IMR-90 (cell line): Measurements from ENCODE around the gene CERS6. TPM values are rescaled to one million over a fixed set of nuclear protein-coding genes. Genes with fewer than 3 reads are reported as not detected.

ENCODE experiments used
- ATAC-seq: fragments of 200-7000 bp; cut with Tn5 transposase; 2 replicates; pipeline ENCODE4 v1.9.1; 2020; ENCODE audit warnings: low read depth, mild to moderate bottlenecking, moderate library complexity
- BruUV-seq: library from RNA; stranded (reverse); fragments of 400-500 nt; replicated peaks from 2 replicates; lab custom pipeline; 2021; lab: Mats Ljungman, UMichigan
- CTCF ChIA-PET: fragments of 300-600 bp; formaldehyde crosslinking; extraction: SDS; loops from one replicate; lab custom pipeline; 2021; ENCODE audit warnings: antibody characterized with exemption; lab: Yijun Ruan, JAX
- POLR2A ChIA-PET: fragments of 300-600 bp; sonication (Branson Sonifier 250); formaldehyde crosslinking; loops from one replicate; lab custom pipeline; 2022; ENCODE audit warnings: antibody characterized with exemption; ENCODE audit not compliant: unreplicated experiment; lab: Charles Lee
- DNase-seq: peaks from one replicate; pipeline ENCODE4 v3.0.0; 2013
- H2AFZ ChIP-seq: replicated peaks from 2 replicates; pipeline ENCODE3; 2013; ENCODE audit warnings: low read length, mild to moderate bottlenecking; ENCODE audit not compliant: poor library complexity
- H2AK5ac ChIP-seq: 2 replicates; pipeline ENCODE4 v1.6.1; 2013; ENCODE audit warnings: low read depth, low read length, inconsistent platforms
- H2AK9ac ChIP-seq: replicated peaks from 2 replicates; pipeline ENCODE3; 2013; ENCODE audit warnings: mild to moderate bottlenecking, low read depth, low read length, moderate library complexity; ENCODE audit not compliant: poor library complexity
- H2BK120ac ChIP-seq: 2 replicates; pipeline ENCODE4 v1.6.1; 2013; ENCODE audit warnings: low read depth, low read length, inconsistent platforms
- H2BK15ac ChIP-seq: 3 replicates; pipeline ENCODE4 v1.6.1; 2013; ENCODE audit warnings: low read depth, low read length, inconsistent platforms
- H2BK20ac ChIP-seq: 2 replicates; pipeline ENCODE4 v1.6.1; 2013; ENCODE audit warnings: low read depth, mild to moderate bottlenecking, inconsistent platforms, low read length, moderate library complexity
- H2BK5ac ChIP-seq: 2 replicates; pipeline ENCODE4 v1.6.1; 2013; ENCODE audit warnings: mild to moderate bottlenecking, low read depth, low read length, inconsistent platforms; ENCODE audit not compliant: poor library complexity, severe bottlenecking
- H3K14ac ChIP-seq: replicated peaks from 2 replicates; pipeline ENCODE4 v1.6.1; 2013; ENCODE audit warnings: low read depth, low read length, inconsistent platforms
- H3K18ac ChIP-seq: 2 replicates; pipeline ENCODE4 v1.6.1; 2013; ENCODE audit warnings: low read depth, low read length, control low read depth
- H3K23ac ChIP-seq: 2 replicates; pipeline ENCODE4 v1.6.1; 2013; ENCODE audit warnings: low read depth, low read length, inconsistent platforms
- H3K27ac ChIP-seq: 2 replicates; pipeline ENCODE4 v1.5.1; 2013; ENCODE audit warnings: mild to moderate bottlenecking, control low read depth, low read length; ENCODE audit not compliant: insufficient read depth
- H3K27me3 ChIP-seq: 2 replicates; pipeline ENCODE4 v1.6.1; 2013; ENCODE audit warnings: low read length; ENCODE audit not compliant: control insufficient read depth, insufficient read depth
- H3K36me3 ChIP-seq: 2 replicates; pipeline ENCODE4 v1.6.1; 2013; ENCODE audit warnings: low read length, mixed read lengths; ENCODE audit not compliant: control insufficient read depth, insufficient read depth
- H3K4ac ChIP-seq: 2 replicates; pipeline ENCODE4 v1.6.1; 2013; ENCODE audit warnings: low read depth, low read length, inconsistent platforms
- H3K4me1 ChIP-seq: 2 replicates; pipeline ENCODE4 v1.6.1; 2013; ENCODE audit warnings: low read length, mixed read lengths; ENCODE audit not compliant: control insufficient read depth, insufficient read depth
- H3K4me2 ChIP-seq: 2 replicates; pipeline ENCODE4 v1.6.1; 2013; ENCODE audit warnings: low read depth, mild to moderate bottlenecking, control low read depth, low read length, moderate library complexity
- H3K4me3 ChIP-seq: 2 replicates; pipeline ENCODE4 v1.5.1; 2013; ENCODE audit warnings: low read depth, mild to moderate bottlenecking, control low read depth, low read length, moderate library complexity; ENCODE audit not compliant: insufficient read depth
- H3K56ac ChIP-seq: 2 replicates; pipeline ENCODE4 v1.6.1; 2013; ENCODE audit warnings: low read length, inconsistent platforms; ENCODE audit not compliant: insufficient read depth; ENCODE audit errors: extremely low read depth
- H3K79me1 ChIP-seq, 2 experiments: 2 replicates each; pipeline ENCODE4 v1.6.1; 2013; ENCODE audit warnings: low read length in 2 of 2, inconsistent platforms in 1 of 2, low read depth in 1 of 2
- H3K9ac ChIP-seq: 2 replicates; pipeline ENCODE4 v1.6.1; 2013; ENCODE audit warnings: low read depth, low read length, control low read depth
- H3K9me1 ChIP-seq: 2 replicates; pipeline ENCODE4 v1.6.1; 2013; ENCODE audit warnings: low read length, inconsistent platforms; ENCODE audit not compliant: insufficient read depth
- H3K9me3 ChIP-seq: 2 replicates; pipeline ENCODE4 v1.6.1; 2013; ENCODE audit warnings: low read length; ENCODE audit not compliant: control insufficient read depth, insufficient read depth
- H4K20me1 ChIP-seq: 2 replicates; pipeline ENCODE4 v1.6.1; 2013; ENCODE audit warnings: low read length, inconsistent platforms; ENCODE audit not compliant: insufficient read depth
- H4K5ac ChIP-seq: 2 replicates; pipeline ENCODE4 v1.6.1; 2013; ENCODE audit warnings: mild to moderate bottlenecking, low read depth, low read length, control low read depth
- H4K8ac ChIP-seq, 2 experiments: 2 replicates each; pipeline ENCODE4 v1.6.1; 2013; ENCODE audit warnings: low read depth in 2 of 2, low read length in 2 of 2, control low read depth in 1 of 2, inconsistent platforms in 1 of 2
- H4K91ac ChIP-seq: 2 replicates; pipeline ENCODE4 v1.6.1; 2013; ENCODE audit warnings: low read depth, low read length, inconsistent platforms; ENCODE audit not compliant: insufficient read depth
- BHLHE40 ChIP-seq: fragments of 150-350 bp; IDR thresholded peaks from 2 replicates; pipeline ENCODE4 v1.6.1; 2016; ENCODE audit warnings: mild to moderate bottlenecking, low read depth, low read length
- CEBPB ChIP-seq: IDR thresholded peaks from 2 replicates; pipeline ENCODE4 v1.6.1; 2012; ENCODE audit warnings: low read depth, low read length, improper control_type of control experiment
- CHD1 ChIP-seq: IDR thresholded peaks from 2 replicates; pipeline ENCODE4 v1.6.1; 2012; ENCODE audit warnings: low read depth, low read length, improper control_type of control experiment
- CTCF ChIP-seq: conservative IDR thresholded peaks from 2 replicates; pipeline ENCODE4 v1.5.1; 2012; ENCODE audit warnings: mild to moderate bottlenecking, low read depth, low read length, improper control_type of control experiment
- ELK1 ChIP-seq: fragments of 150-350 bp; IDR thresholded peaks from 2 replicates; pipeline ENCODE4 v1.6.1; 2016; ENCODE audit warnings: low read depth, mild to moderate bottlenecking, low read length, moderate library complexity, borderline replicate concordance
- FOS ChIP-seq: fragments of 150-350 bp; IDR thresholded peaks from 2 replicates; pipeline ENCODE4 v1.6.1; 2016; ENCODE audit warnings: low read depth, low read length
- MAFK ChIP-seq: IDR thresholded peaks from 2 replicates; pipeline ENCODE4 v1.6.1; 2012; ENCODE audit warnings: low read depth, low read length, improper control_type of control experiment
- MXI1 ChIP-seq: IDR thresholded peaks from 2 replicates; pipeline ENCODE4 v1.6.1; 2012; ENCODE audit warnings: low read depth, mild to moderate bottlenecking, low read length, moderate library complexity, borderline replicate concordance
- NFE2L2 ChIP-seq: fragments of 150-350 bp; IDR thresholded peaks from 2 replicates; pipeline ENCODE4 v1.6.1; 2016; ENCODE audit warnings: low read depth, mild to moderate bottlenecking, low read length
- POLR2A ChIP-seq: IDR thresholded peaks from 2 replicates; pipeline ENCODE4 v1.6.1; 2012; ENCODE audit warnings: mild to moderate bottlenecking, low read depth, low read length
- RCOR1 ChIP-seq: IDR thresholded peaks from 2 replicates; pipeline ENCODE4 v1.6.1; 2012; ENCODE audit warnings: mild to moderate bottlenecking, low read length, improper control_type of control experiment; ENCODE audit not compliant: insufficient replicate concordance
- RFX5 ChIP-seq: IDR thresholded peaks from 2 replicates; pipeline ENCODE4 v1.8.0; 2012; ENCODE audit warnings: low read depth, mild to moderate bottlenecking, low read length, moderate library complexity
- USF2 ChIP-seq: fragments of 150-350 bp; IDR thresholded peaks from 2 replicates; pipeline ENCODE4 v1.6.1; 2017; ENCODE audit warnings: mild to moderate bottlenecking, antibody characterized with exemption, low read length, low read depth
- WGBS, 2 experiments: methylation state at CpG; one replicate each; pipeline versions ENCODE4 v1.1.5 to v1.1.7; 2013; ENCODE audit warnings: missing lambda C conversion rate in 2 of 2; ENCODE audit not compliant: insufficient read length in 1 of 2; ENCODE audit errors: extremely low coverage in 2 of 2; 5-methylcytosine and 5-hydroxymethylcytosine counted together
- dilution Hi-C: fragments of 300-500 bp; cut with HindIII; formaldehyde crosslinking; loops from one replicate; pipeline ENCODE4 v1.14.3; 2018; ENCODE audit warnings: low sequenced_read_pairs; ENCODE audit not compliant: unreplicated experiment
- in situ Hi-C: fragments of 300-500 bp; cut with MboI; formaldehyde crosslinking; loops from 3 replicates; pipeline ENCODE4 v1.14.3; 2019; ENCODE audit warnings: low sequenced_read_pairs, inconsistent platforms, mixed read lengths
- intact Hi-C: fragments of 100-400 bp; cut with micrococcal nuclease; formaldehyde crosslinking; loops from 2 replicates; pipeline ENCODE4 v1.10.0; 2022
- polyA plus RNA-seq, 3 experiments: library from polyadenylated mRNA; depleted of rRNA; stranded (reverse); fragments of >200 nt; gene quantifications; 2 replicates each; pipeline ENCODE4 v1.2.3, GENCODE V29; 2012; ENCODE audit warnings: low replicate concordance in 1 of 3
- total RNA-seq: library from RNA; depleted of rRNA; stranded (reverse); fragments of >200 nt; gene quantifications from 2 replicates; pipeline ENCODE4 v1.2.3, GENCODE V29; 2012

Gene CERS6
- total and polyA plus RNA-seq, 2 of the 4 experiments (the other 2 are of a cell fraction): 2.1 to 5.7 TPM

DNA sequence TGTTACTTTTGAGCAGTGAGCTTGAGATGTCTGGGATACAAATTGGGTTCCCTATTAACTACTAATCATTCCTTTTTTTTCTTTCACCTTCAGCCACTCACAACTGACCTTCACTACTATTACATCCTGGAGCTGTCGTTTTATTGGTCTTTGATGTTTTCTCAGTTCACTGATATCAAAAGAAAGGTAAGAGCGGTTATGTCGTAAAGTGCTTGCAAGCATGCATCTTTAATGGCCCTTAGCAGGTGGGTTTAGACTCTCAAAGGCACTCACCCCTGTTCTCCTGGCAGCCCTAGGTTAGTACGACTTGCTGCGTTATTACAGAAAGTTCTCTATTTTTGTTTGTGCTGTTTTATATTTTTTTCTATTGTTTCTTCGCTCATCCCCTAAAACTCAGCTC, 238.8 kb downstream of the CERS6 start:
- Histone ChIP-seq H3K27me3 (no peaks in the 10 kb centered on the region), H2BK15ac (no peak overlapping the region), H3K9ac (no peak overlapping the region), H3K4me3 (no peak overlapping the region), H4K5ac (no peak overlapping the region), H3K79me1 (no peaks in the 10 kb centered on the region), H3K9me3 (no peaks in the 10 kb centered on the region), H3K4me1 (no peaks in the 10 kb centered on the region; the same call in 1 of the 2 replicates), H3K56ac (no peak overlapping the region), H4K91ac (no peak overlapping the region), H2BK120ac (no peak overlapping the region), H2BK5ac (no peak overlapping the region), H2AFZ (no peak overlapping the region), H3K23ac (no peak overlapping the region), H3K18ac (no peak overlapping the region), H2AK5ac (no peak overlapping the region), H3K4me2 (no peak overlapping the region), H4K8ac (no peak overlapping the region), H2BK20ac (no peak overlapping the region), H3K9me1 (no peaks in the 10 kb centered on the region), H2AK9ac (no peak overlapping the region), H3K27ac (no peak overlapping the region), H3K14ac (no peak overlapping the region), H4K20me1 (no peaks in the 10 kb centered on the region), H3K36me3 (no peaks in the 10 kb centered on the region), H3K4ac (no peak overlapping the region)
- BruUV-seq: no TSS peak
- intact Hi-C loops: no loop called here
- ATAC-seq: no peak
- dilution Hi-C loops: no loop called here
- POLR2A ChIA-PET: no interaction called here
- no peak for DNase-seq
- WGBS, 2 experiments: no CpG with 5 or more reads among the region's 6 CpGs
- TF ChIP-seq CTCF (no peak), POLR2A (no peak), RCOR1 (no peak), MAFK (no peak), FOS (no peak), USF2 (no peak), BHLHE40 (no peak), RFX5 (no peak), CEBPB (no peak), NFE2L2 (no peak), MXI1 (no peak), ELK1 (no peak), CHD1 (no peak)
- in situ Hi-C loops: no loop called here
- CTCF ChIA-PET: no interaction called here
